ENCODE measurements around the gene TAGLN2.
"Not testable (repeated sequence)": the region's sequence is repeated elsewhere in the genome, so short reads cannot be mapped to it uniquely, and the experiment has no call there.

TAGLN2 gene

DNA sequence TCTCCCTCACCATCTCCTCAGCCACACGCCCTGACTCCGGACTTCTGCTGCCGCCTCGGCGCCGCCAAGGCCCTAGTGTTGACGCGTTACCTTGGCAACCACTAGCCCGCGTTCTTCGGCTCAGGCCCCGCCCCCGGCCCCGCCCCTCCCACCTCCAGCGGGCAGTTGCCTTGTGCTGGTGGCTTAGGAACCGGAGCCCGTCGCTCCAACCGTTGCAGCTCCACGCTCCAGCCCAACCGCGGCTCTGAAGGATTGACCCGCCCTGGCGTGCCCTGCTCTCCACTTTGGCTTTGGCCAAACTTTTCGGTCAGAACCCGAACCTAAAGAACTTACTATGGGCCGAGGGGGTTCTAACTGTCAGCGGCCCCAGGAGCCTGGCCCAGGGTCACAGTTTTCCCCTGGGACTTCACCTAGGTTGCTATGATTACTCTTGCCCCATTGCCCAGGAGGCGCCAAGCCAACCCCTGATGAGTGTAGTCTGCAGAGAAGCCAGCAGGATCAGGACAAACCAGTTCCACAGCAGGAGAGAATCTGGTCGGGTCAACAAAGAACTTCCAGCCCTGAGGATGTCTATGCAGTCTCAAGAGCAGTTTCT lies 25.1 kb downstream of the TAGLN2 start, which contains the start of gene CFAP45:
Gene CFAP45, minus strand, starts transcription at position 80 of the 595 bp plus-strand sequence. Its CDS starts 67 bp downstream, at position 13.
- Histone ChIP-seq H3K9me3 (ENCODE audit: control insufficient read depth, low read depth, low read length) (no peaks in the 10 kb centered on the region), H3K4me3 (ENCODE audit: low read length) (peak within 1 kb of the TSS; percentile 61), H3K36me3 (ENCODE audit: control insufficient read depth, low read depth, low read length) (no peaks in the 10 kb centered on the region), H3K4me1 (ENCODE audit: control insufficient read depth, low read depth, low read length) (peaks cover 9% of the 10 kb centered on the region), H3K27me3 (ENCODE audit: control insufficient read depth, insufficient read depth, low read length) (peaks cover 13% of the 10 kb centered on the region), H3K27ac (ENCODE audit: low read length) (no peak within 1 kb of the TSS), H3K9ac (ENCODE audit: low read length) (peak within 1 kb of the TSS; percentile 48)

DNA sequence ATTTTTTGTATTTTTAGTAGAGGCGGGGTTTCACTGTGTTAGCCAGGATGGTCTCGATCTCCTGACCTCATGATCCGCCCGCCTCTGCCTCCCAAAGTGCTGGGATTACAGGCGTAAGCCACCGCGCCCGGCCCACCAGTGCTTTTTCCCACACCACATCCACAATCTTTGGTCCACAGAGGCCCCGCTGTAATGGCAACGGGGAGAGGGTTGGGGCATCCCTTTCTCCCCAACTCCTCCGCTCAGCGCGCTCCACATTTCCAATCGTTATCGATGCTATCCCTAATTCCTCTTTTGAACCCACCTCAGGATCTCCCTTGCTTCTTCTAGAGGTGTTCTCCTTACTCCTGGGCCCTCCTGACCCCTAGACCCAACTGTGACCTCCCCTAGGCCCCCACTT lies 25.7 kb downstream of the TAGLN2 start:
- H3K4me3 ChIP-seq (ENCODE audit: low read length); H3K36me3 ChIP-seq (ENCODE audit: control insufficient read depth, low read depth, low read length); H3K9me3 ChIP-seq (ENCODE audit: control insufficient read depth, low read depth, low read length); H3K4me1 ChIP-seq (ENCODE audit: control insufficient read depth, low read depth, low read length); H3K27ac ChIP-seq (ENCODE audit: low read length): not testable (repeated sequence)
- Histone ChIP-seq H3K9ac (ENCODE audit: low read length) (peak overlapping the region; percentile 48), H3K27me3 (ENCODE audit: control insufficient read depth, insufficient read depth, low read length) (peaks cover 13% of the 10 kb centered on the region)

DNA sequence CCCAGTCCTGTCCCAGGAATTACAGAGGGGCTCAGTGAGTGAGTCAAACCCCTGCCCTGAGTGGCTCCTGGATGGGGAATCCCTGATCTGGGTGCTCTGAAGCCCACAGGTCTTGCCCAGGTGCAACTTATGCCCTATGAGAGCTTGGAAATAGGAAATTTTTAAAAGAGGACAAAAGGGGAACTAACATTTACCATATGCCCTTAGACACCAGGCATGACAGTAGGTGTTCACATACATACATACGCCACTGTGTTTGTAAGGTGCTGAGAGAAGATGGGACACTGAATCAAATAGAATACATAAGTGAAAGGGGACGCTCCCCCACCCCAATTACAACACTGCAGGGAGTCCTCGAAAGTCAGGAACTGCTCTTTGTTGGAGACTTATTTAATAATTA lies 26.8 kb downstream of the TAGLN2 start:
- H3K27ac ChIP-seq (ENCODE audit: low read length) = no peak overlapping the region
- no peaks in the 10 kb centered on the region for H3K9me3 ChIP-seq (ENCODE audit: control insufficient read depth, low read depth, low read length)
- H3K4me3 ChIP-seq (ENCODE audit: low read length) = no peak overlapping the region
- no peak overlapping the region for H3K9ac ChIP-seq (ENCODE audit: low read length)
- H3K27me3 ChIP-seq (ENCODE audit: control insufficient read depth, insufficient read depth, low read length) = peaks cover 13% of the 10 kb centered on the region
- no peaks in the 10 kb centered on the region for H3K36me3 ChIP-seq (ENCODE audit: control insufficient read depth, low read depth, low read length)
- peaks cover 9% of the 10 kb centered on the region for H3K4me1 ChIP-seq (ENCODE audit: control insufficient read depth, low read depth, low read length)

DNA sequence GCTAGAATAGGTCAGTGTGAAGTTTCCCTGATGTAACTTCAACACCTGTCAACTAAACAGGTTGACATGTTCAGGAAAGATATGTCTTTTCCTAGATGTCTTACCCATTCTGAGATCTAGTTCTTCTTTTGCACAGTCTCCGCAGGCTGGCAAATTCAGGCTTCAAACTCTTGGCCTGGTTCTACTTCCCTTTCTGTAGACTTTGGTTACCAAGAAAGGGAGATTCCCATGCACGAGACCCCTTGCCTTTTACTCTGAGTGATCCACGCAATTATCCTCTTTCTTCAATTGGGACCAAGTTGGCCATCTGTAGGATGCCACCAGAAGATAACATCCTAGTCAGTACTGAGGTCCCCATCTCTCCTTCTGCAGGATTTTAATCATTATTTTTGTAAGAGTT lies 27.3 kb downstream of the TAGLN2 start:
- peaks cover 9% of the 10 kb centered on the region for H3K4me1 ChIP-seq (ENCODE audit: control insufficient read depth, low read depth, low read length)
- H3K27me3 ChIP-seq (ENCODE audit: control insufficient read depth, insufficient read depth, low read length) = peaks cover 13% of the 10 kb centered on the region
- H3K27ac ChIP-seq (ENCODE audit: low read length) = no peak overlapping the region
- no peak overlapping the region for H3K4me3 ChIP-seq (ENCODE audit: low read length)
- H3K36me3 ChIP-seq (ENCODE audit: control insufficient read depth, low read depth, low read length) = no peaks in the 10 kb centered on the region
- no peaks in the 10 kb centered on the region for H3K9me3 ChIP-seq (ENCODE audit: control insufficient read depth, low read depth, low read length)
- no peak overlapping the region for H3K9ac ChIP-seq (ENCODE audit: low read length)

DNA sequence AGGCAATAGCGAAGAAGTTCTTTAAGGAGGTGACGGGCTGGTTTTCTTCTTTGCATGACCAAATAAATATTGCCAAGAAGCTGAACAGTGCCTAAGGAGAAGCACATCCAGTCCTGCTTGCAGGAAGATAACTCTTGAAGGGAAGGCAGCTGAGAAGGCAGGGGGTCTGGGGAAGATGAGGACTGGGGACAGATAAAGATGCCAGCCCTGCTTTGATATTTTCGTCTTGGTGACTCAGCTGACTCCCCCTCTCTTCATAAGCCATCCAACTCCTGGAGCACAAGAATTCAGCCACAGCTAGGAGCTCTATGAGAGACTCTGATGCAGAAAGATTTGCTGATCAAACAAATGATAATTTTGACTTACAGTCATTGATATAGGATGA lies 28.8 kb downstream of the TAGLN2 start:
- Histone ChIP-seq H3K4me3 (ENCODE audit: low read length) (no peak overlapping the region), H3K9me3 (ENCODE audit: control insufficient read depth, low read depth, low read length) (no peaks in the 10 kb centered on the region), H3K4me1 (ENCODE audit: control insufficient read depth, low read depth, low read length) (peaks cover 9% of the 10 kb centered on the region), H3K27ac (ENCODE audit: low read length) (no peak overlapping the region), H3K36me3 (ENCODE audit: control insufficient read depth, low read depth, low read length) (no peaks in the 10 kb centered on the region), H3K9ac (ENCODE audit: low read length) (no peak overlapping the region), H3K27me3 (ENCODE audit: control insufficient read depth, insufficient read depth, low read length) (peaks cover 13% of the 10 kb centered on the region)

DNA sequence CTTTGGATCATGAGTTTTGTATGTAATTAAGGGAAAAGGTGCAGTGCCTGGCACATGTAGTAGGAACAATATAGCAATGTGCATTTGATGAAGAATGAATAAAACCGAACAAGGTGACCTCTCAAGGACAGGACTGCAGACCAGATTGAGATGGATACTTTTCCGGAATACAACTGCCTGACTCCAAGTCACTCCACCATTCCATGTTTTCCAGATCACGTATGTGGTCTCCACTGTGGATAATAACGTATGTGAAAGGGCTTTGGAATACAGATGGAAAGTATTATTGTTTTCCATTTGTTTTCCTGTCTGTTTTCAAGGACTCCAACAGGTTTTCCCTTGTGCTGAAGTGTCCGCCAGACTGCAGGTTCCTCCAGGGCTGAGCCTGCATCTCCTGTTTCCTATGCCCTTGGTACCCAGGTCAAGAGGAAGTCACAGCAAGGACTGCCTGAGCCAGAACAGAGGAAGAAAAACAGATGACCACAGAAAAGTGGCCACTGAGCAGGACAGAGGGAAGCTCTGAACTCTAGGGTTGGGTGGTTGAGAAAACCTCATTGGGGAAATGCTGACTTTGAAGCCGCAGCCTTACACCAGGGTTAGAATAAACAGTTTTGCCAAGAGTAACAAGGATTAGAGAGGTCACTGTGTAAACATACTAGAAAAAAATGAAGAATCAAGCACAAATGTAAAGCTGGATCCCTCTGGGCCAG lies 29.3 kb downstream of the TAGLN2 start:
- no peaks in the 10 kb centered on the region for H3K36me3 ChIP-seq (ENCODE audit: control insufficient read depth, low read depth, low read length)
- H3K9ac ChIP-seq (ENCODE audit: low read length) = no peak overlapping the region
- H3K27ac ChIP-seq (ENCODE audit: low read length) = no peak overlapping the region
- H3K27me3 ChIP-seq (ENCODE audit: control insufficient read depth, insufficient read depth, low read length) = peaks cover 8% of the 10 kb centered on the region
- peaks cover 9% of the 10 kb centered on the region for H3K4me1 ChIP-seq (ENCODE audit: control insufficient read depth, low read depth, low read length)
- no peak overlapping the region for H3K4me3 ChIP-seq (ENCODE audit: low read length)
- no peaks in the 10 kb centered on the region for H3K9me3 ChIP-seq (ENCODE audit: control insufficient read depth, low read depth, low read length)

DNA sequence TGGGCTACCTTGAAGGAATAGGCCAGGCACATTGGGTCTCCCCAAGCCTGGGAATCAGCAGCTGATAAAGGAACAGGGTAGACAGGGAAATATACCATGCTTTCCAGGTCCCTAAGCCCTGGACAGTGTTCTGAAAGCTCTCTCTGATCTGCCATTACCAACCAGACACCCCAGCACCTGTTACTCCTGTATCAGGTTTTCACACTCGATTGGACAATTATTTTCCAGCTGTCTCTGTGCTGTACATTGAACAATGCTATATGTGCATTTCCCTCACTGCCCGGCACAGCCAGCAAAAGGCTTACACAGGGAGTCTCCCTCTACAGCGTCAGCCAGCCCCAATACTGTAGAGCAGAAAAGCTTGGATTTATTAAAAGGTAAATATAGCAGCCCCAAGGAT lies 30.0 kb downstream of the TAGLN2 start:
- Histone ChIP-seq H3K9me3 (ENCODE audit: control insufficient read depth, low read depth, low read length) (no peaks in the 10 kb centered on the region), H3K4me3 (ENCODE audit: low read length) (no peak overlapping the region), H3K4me1 (ENCODE audit: control insufficient read depth, low read depth, low read length) (peaks cover 2% of the 10 kb centered on the region), H3K9ac (ENCODE audit: low read length) (no peak overlapping the region), H3K27ac (ENCODE audit: low read length) (no peak overlapping the region), H3K27me3 (ENCODE audit: control insufficient read depth, insufficient read depth, low read length) (peaks cover 1% of the 10 kb centered on the region), H3K36me3 (ENCODE audit: control insufficient read depth, low read depth, low read length) (no peaks in the 10 kb centered on the region)

DNA sequence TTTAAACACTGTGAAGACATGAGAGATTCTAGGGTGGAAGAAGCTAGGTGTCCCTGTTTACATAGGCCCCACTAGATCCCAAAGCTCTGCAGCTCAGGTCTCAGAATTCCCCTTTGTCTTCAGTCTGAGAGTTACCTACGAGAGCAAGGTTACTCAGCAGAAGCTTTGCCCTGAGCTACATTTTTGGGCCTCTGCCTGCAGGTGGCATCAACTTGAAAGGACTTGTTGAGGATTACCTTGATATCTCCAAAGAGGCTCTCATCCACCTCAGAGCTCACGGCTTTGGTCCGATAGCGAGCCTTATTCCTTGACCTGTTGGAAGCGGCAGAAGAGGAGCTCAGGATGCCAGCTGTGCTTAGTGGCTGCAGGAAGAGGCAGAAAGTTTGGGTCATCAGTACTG lies 32.4 kb downstream of the TAGLN2 start:
- H3K4me1 ChIP-seq (ENCODE audit: control insufficient read depth, low read depth, low read length) = no peaks in the 10 kb centered on the region
- H3K36me3 ChIP-seq (ENCODE audit: control insufficient read depth, low read depth, low read length) = no peaks in the 10 kb centered on the region
- no peaks in the 10 kb centered on the region for H3K27me3 ChIP-seq (ENCODE audit: control insufficient read depth, insufficient read depth, low read length)
- no peaks in the 10 kb centered on the region for H3K9me3 ChIP-seq (ENCODE audit: control insufficient read depth, low read depth, low read length)
- H3K9ac ChIP-seq (ENCODE audit: low read length) = no peak overlapping the region
- no peak overlapping the region for H3K4me3 ChIP-seq (ENCODE audit: low read length)
- no peak overlapping the region for H3K27ac ChIP-seq (ENCODE audit: low read length)

DNA sequence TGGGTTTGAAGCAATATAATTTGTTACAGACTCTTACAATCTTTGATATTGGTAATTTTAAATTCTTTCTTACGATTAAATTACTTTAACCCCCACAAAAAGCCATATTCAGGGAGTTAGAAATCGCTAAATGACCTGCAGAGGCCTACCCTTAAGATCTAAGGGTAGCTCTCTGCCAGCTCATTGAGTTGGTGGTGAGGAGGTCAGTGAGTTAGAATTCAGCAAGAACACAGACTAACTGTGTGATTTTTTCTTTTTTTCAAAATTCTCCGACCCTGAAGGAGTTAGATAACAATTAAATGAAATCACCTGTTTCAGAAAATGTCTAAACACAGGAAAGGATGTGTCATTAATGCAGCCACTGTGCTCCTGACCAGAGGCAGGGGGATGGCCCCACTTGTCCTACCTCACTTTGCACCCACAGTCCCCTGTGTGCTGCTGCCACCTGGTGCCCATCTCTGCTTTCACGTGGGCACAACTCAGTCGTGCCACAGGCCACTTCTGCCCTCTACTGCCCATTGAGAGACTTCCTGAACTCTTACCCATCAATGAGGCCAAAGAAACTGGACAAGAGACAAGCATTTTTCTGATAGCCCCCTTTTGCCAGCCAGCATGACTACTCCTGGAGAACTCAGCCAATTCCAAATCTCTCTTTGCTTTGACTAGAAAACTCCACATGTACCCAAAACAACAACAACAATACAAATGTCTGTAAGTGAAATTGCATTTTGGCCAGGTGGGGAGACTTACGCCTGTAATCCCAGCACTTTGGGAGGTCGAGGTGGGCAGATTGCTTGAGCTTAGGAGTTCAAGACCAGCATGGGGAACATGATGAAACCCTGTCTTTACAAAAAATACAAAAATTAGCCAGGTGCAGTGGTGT lies 33.8 kb downstream of the TAGLN2 start:
- H3K27me3 ChIP-seq (ENCODE audit: control insufficient read depth, insufficient read depth, low read length) = no peaks in the 10 kb centered on the region
- H3K9ac ChIP-seq (ENCODE audit: low read length) = no peak overlapping the region
- H3K4me1 ChIP-seq (ENCODE audit: control insufficient read depth, low read depth, low read length) = no peaks in the 10 kb centered on the region
- no peak overlapping the region for H3K27ac ChIP-seq (ENCODE audit: low read length)
- no peaks in the 10 kb centered on the region for H3K9me3 ChIP-seq (ENCODE audit: control insufficient read depth, low read depth, low read length)
- H3K4me3 ChIP-seq (ENCODE audit: low read length) = no peak overlapping the region
- no peaks in the 10 kb centered on the region for H3K36me3 ChIP-seq (ENCODE audit: control insufficient read depth, low read depth, low read length)

DNA sequence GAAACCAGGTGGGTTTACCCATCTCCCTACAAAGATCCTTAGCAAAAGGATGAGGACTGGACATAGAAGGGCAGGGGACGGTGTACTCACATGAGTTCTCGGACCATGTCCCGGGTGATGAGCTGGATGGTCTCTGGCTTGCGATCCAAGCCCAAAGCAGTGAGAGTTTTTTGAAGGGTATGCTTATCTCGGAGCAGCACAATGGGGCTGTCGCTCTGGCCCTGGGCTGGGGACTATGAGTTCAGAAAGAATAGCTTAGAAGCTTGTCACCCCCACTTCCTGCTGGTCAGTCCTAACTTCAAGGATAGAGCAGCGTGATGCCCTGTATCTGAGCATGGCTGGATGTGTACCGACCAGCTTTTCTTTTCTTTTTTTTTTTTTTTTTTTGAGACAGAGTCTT lies 34.9 kb downstream of the TAGLN2 start:
- Histone ChIP-seq H3K4me3 (ENCODE audit: low read length) (no peak overlapping the region), H3K36me3 (ENCODE audit: control insufficient read depth, low read depth, low read length) (no peaks in the 10 kb centered on the region), H3K27ac (ENCODE audit: low read length) (no peak overlapping the region), H3K9me3 (ENCODE audit: control insufficient read depth, low read depth, low read length) (no peaks in the 10 kb centered on the region), H3K4me1 (ENCODE audit: control insufficient read depth, low read depth, low read length) (no peaks in the 10 kb centered on the region), H3K9ac (ENCODE audit: low read length) (no peak overlapping the region), H3K27me3 (ENCODE audit: control insufficient read depth, insufficient read depth, low read length) (no peaks in the 10 kb centered on the region)

DNA sequence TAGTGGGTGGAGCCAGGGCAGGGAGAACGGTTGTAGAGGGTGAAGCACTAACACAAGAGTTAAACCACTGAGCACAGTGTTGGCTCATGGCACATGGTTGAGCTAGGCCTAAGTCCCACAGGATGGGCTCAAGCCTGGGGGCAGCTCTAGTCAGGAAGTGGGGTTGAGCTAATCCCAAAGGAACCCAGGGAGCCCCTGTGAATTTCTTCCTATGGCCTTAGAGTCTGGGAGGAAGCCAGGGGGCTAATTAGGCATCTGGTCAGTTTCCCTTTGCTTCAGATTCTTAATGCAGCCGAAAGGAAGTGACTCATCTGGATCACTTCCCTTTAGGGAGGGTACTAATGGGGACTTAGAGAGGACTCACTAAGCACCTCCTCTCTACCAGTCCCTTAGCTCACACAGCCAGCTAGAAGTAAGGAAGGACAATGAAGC lies 35.5 kb downstream of the TAGLN2 start:
- no peaks in the 10 kb centered on the region for H3K4me1 ChIP-seq (ENCODE audit: control insufficient read depth, low read depth, low read length)
- no peaks in the 10 kb centered on the region for H3K36me3 ChIP-seq (ENCODE audit: control insufficient read depth, low read depth, low read length)
- H3K4me3 ChIP-seq (ENCODE audit: low read length) = no peak overlapping the region
- H3K9ac ChIP-seq (ENCODE audit: low read length) = no peak overlapping the region
- H3K27me3 ChIP-seq (ENCODE audit: control insufficient read depth, insufficient read depth, low read length) = no peaks in the 10 kb centered on the region
- H3K27ac ChIP-seq (ENCODE audit: low read length) = no peak overlapping the region
- no peaks in the 10 kb centered on the region for H3K9me3 ChIP-seq (ENCODE audit: control insufficient read depth, low read depth, low read length)

Data from iPS-18a (cell line).